ENCODE data around the gene NAA30.

Gene NAA30

GRCh38 chr14:57400556-57401494 lies 10.4 kb downstream of the NAA30 start:
- no peak for DNase-seq

GRCh38 chr14:57401501-57401900 lies 11.1 kb downstream of the NAA30 start:
- DNase-seq = no peak

GRCh38 chr14:57402173-57402852 lies 11.9 kb downstream of the NAA30 start:
- DNase-seq = no peak

GRCh38 chr14:57403521-57403864 lies 13.1 kb downstream of the NAA30 start:
- no peak for DNase-seq

- no peak for DNase-seq
Observed at GRCh38 chr14:57405562-57405961, 15.2 kb downstream of the NAA30 start.

GRCh38 chr14:57408037-57408436 lies 17.7 kb downstream of the NAA30 start:
- DNase-seq = no peak

GRCh38 chr14:57408634-57409033 lies 18.2 kb downstream of the NAA30 start:
- no peak for DNase-seq

- DNase-seq = no peak
Observed at GRCh38 chr14:57412341-57412740, 22.0 kb downstream of the NAA30 start.

GRCh38 chr14:57413849-57414248 lies 23.5 kb downstream of the NAA30 start:
- no peak for DNase-seq

GRCh38 chr14:57417228-57417627 lies 26.8 kb downstream of the NAA30 start:
- no peak for DNase-seq

GRCh38 chr14:57418999-57419398 lies 28.6 kb downstream of the NAA30 start:
- no peak for DNase-seq

- DNase-seq = no peak
Observed at GRCh38 chr14:57420033-57420432, 29.6 kb downstream of the NAA30 start.

GRCh38 chr14:57420986-57421385 lies 30.6 kb downstream of the NAA30 start:
- DNase-seq = no peak

GRCh38 chr14:57435923-57436322 lies 45.5 kb downstream of the NAA30 start:
- no peak for DNase-seq

GRCh38 chr14:57461777-57462320 lies 71.5 kb downstream of the NAA30 start:
- no peak for DNase-seq

- DNase-seq = no peak
Observed at GRCh38 chr14:57462551-57462950, 72.2 kb downstream of the NAA30 start.

GRCh38 chr14:57464008-57464730 lies 73.8 kb downstream of the NAA30 start:
- no peak for DNase-seq

Data from NCI-H446 (cell line).